ENCODE results near the gene PDCD4.

PDCD4 gene

DNA sequence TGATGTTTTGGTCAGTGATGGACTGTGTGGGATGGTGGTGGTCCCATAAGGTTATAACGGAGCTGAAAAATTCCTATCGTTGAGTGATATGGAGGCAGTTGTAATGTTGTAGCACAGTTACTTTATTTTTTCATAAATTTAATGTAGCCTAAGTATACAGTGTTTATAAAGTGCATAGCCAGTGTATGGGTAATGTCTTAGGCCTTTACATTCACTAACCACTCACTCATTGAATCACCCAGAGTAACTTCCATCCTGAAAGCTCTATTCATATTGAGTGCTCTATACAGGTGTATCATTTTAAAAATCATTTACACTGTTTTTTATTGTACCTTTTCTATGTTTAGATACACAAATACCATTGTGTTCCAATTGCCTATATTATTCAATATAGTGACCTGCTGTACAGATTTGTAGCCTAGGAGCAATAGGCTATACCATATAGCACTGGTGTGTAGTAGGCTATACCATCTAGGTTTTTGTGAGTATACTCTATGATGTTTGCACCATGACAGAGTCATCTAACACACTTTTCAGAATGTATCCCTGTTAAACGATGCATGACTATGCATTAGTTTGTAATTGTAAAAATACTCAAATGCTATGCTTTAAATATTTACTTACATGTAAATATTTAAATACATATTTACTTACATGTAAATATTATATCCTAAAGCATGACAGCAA, 21.0 kb downstream of the PDCD4 start:
- TF ChIP-seq, protein P1, sequence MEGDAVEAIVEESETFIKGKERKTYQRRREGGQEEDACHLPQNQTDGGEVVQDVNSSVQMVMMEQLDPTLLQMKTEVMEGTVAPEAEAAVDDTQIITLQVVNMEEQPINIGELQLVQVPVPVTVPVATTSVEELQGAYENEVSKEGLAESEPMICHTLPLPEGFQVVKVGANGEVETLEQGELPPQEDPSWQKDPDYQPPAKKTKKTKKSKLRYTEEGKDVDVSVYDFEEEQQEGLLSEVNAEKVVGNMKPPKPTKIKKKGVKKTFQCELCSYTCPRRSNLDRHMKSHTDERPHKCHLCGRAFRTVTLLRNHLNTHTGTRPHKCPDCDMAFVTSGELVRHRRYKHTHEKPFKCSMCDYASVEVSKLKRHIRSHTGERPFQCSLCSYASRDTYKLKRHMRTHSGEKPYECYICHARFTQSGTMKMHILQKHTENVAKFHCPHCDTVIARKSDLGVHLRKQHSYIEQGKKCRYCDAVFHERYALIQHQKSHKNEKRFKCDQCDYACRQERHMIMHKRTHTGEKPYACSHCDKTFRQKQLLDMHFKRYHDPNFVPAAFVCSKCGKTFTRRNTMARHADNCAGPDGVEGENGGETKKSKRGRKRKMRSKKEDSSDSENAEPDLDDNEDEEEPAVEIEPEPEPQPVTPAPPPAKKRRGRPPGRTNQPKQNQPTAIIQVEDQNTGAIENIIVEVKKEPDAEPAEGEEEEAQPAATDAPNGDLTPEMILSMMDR (IDR thresholded peaks at IDR 0.05; ENCODE audit: low read depth, low read length, missing control alignments): no peak
- DNase-seq (ENCODE audit: low read depth): no peak
- no peak overlapping the region for H3K4me3 ChIP-seq (ENCODE audit: low read depth, low read length)

DNA sequence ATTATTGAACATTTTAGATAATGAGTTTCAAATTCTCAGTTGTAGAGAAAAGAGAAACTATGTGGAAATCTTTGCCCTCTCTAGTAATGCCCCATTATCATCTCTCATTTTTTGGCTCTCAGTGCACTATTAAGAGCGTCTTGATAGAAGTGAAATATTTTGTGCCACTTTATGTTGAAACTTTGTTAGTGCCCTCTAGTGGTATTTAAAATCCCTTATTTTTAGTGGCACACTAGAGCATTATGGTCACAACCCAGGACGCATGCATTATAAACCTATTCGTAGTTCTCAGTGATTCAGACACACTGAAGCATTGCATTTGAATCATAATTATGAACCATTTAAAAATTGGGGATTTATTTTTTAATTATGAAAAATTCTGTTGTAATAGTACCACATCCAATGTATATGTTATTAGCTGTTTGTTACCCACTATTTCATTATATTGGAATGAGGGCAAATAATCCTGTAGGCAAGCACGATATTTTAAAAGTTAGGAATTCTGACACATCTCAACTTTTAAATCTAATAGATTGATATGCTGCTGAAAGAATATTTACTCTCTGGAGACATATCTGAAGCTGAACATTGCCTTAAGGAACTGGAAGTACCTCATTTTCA, 21.9 kb downstream of the PDCD4 start:
- DNase-seq (ENCODE audit: low read depth): no peak
- TF ChIP-seq, protein P1 (IDR thresholded peaks at IDR 0.05; ENCODE audit: low read depth, low read length, missing control alignments): peak; percentile 41
- H3K4me3 ChIP-seq (ENCODE audit: low read depth, low read length): no peak overlapping the region

DNA sequence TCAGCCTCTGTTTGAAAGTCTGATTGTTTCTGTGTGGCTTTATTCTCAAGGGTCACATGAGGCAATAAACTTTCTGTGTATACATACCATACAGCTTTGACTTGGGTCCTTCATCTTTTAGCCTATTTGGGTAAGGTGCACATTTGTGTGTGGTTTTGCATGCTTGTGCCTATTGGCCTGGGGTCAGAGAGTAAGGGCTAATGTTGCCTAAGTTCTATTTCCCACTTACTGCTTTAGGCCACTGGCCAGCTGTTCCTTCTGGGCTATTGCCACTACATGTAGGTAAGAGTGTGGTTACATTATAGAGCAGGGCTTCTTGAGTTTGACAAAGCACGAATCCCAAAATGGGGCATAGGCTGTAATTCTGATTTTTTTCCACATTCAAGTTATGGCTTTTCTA, 25.5 kb downstream of the PDCD4 start:
- no peak overlapping the region for H3K4me3 ChIP-seq (ENCODE audit: low read depth, low read length)
- TF ChIP-seq, protein P1 (IDR thresholded peaks at IDR 0.05; ENCODE audit: low read depth, low read length, missing control alignments): no peak
- no peak for DNase-seq (ENCODE audit: low read depth)

DNA sequence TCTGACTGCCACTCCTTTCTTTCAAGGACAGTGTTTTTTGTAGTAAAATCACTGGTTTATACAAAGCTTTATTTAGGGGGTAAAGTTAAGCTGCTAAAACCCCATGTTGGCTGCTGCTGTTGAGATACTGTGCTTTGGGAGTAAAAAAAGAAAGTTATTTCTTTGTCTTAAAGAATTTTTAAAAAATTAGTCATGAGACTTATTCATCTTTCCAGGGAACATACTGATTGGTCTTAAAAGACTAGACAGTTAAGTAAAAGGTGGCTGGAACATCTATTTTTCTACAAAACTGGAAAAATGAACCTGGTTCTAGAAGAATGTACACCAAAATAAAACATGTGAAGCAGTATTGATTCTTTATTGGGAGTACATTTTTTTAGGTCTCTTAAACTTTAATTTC, 26.7 kb downstream of the PDCD4 start:
- no peak overlapping the region for H3K4me3 ChIP-seq (ENCODE audit: low read depth, low read length)
- DNase-seq (ENCODE audit: low read depth): no peak
- TF ChIP-seq, protein P1 (IDR thresholded peaks at IDR 0.05; ENCODE audit: low read depth, low read length, missing control alignments): no peak

DNA sequence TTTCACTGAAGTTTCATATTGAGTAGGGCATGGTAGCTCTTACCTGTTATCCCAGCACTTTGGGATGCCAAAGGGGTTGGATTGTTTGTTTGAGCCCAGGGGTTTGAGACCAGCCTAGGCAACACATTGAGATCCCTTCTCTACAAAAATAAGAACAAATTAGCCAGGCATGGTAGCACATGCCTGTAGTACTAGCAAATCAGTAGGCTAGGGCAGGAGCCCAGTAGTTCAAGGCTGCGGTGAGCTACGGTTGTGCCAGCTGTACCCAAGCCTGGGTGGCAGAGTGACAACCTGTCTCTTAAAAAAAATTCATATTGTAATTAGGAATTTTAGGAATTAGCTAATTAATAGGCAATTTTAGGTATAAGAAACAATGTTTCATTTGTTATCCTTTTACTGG, 29.3 kb downstream of the PDCD4 start:
- TF ChIP-seq, protein P1 (IDR thresholded peaks at IDR 0.05; ENCODE audit: low read depth, low read length, missing control alignments): no peak
- no peak for DNase-seq (ENCODE audit: low read depth)
- H3K4me3 ChIP-seq (ENCODE audit: low read depth, low read length): no peak overlapping the region

DNA sequence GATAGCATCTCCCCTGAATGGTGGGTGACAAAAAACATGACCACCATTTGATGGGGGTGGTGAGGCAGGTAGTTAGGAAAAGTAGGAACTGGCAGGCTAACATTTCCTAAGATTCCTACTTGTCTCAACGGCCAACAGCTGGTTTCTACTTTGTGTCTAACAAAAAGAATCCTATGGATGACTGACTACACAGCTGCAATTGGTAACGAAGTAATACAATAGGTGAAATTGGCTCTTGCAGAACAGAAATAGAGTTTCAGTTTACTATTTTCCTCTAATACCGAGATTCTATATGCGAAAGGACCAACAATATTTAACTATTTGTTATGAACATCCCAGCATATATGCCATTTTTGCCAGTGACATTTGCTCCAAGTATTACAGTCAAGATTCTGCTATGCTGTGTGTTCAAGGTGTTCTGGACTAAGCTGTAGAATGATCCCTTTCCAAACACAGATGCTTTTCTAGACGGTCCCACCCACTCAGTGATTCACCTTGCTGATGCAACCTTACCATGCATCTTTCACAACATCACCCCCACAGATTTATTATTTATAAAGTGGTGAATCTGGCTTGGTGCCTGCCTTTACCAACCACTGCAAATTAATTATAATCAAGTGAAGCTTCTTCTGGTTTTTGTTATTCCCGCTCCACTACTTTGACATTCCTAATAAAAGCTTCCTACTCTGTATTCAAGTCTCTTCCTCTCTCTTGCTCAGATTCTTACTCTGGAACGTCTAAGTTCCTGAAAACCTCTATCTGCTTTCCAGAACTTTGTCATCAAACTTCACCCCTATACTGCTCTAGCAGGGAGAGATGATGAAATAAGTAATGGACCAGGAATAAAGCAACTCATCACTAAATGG, 30.5 kb downstream of the PDCD4 start:
- no peak overlapping the region for H3K4me3 ChIP-seq (ENCODE audit: low read depth, low read length)
- no peak for DNase-seq (ENCODE audit: low read depth)
- TF ChIP-seq, protein P1 (IDR thresholded peaks at IDR 0.05; ENCODE audit: low read depth, low read length, missing control alignments): no peak
